C4-2B (cell line): Measurements from ENCODE around the gene RAVER2.

Source experiments
- ZFX ChIP-seq: fragments of 450-650 bp; IDR thresholded peaks from 2 replicates; pipeline ENCODE4 v1.6.1; 2017
- TF ChIP-seq, protein P1 (sequence below): fragments of 450-650 bp; conservative IDR thresholded peaks from 2 replicates; pipeline ENCODE4 v1.5.1; 2017; ENCODE audit warnings: mild to moderate bottlenecking

DNA sequence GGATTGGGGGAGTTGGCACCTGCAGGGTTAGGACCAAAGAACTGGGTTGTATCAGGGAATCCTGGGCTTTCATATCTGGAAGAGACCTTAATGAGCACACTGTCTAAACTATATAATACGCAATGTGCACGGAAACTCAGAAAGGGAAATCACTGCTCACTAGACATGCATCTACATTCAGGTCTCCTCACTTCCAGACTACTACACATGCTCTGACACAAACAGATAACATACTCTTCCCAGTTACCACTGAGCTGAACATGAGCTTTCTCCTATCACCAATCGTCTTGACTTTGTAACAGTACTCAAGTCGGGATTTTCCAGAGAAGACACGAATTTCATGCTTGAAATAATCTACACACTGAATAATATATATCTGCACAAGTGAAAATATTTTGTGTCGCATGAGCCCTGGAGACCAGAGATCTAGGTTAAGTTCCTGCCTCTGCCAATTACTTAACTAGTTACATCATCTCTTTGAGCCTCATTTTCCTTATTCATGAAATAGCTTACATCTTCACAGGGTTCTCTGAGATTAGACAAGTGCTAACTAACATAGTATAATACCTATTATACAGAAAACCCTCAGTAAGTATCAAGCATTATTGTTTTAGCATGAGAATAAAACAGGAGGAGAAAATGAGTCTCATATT lies 120.4 kb downstream of the RAVER2 start:
- TF ChIP-seq, protein P1, sequence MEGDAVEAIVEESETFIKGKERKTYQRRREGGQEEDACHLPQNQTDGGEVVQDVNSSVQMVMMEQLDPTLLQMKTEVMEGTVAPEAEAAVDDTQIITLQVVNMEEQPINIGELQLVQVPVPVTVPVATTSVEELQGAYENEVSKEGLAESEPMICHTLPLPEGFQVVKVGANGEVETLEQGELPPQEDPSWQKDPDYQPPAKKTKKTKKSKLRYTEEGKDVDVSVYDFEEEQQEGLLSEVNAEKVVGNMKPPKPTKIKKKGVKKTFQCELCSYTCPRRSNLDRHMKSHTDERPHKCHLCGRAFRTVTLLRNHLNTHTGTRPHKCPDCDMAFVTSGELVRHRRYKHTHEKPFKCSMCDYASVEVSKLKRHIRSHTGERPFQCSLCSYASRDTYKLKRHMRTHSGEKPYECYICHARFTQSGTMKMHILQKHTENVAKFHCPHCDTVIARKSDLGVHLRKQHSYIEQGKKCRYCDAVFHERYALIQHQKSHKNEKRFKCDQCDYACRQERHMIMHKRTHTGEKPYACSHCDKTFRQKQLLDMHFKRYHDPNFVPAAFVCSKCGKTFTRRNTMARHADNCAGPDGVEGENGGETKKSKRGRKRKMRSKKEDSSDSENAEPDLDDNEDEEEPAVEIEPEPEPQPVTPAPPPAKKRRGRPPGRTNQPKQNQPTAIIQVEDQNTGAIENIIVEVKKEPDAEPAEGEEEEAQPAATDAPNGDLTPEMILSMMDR, result no peak
- no peak for TF ChIP-seq ZFX
